ENCODE data around the gene SYNE2.
"Not testable (repeated sequence)": the region's sequence is repeated elsewhere in the genome, so short reads cannot be mapped to it uniquely, and the experiment has no call there.

DNA sequence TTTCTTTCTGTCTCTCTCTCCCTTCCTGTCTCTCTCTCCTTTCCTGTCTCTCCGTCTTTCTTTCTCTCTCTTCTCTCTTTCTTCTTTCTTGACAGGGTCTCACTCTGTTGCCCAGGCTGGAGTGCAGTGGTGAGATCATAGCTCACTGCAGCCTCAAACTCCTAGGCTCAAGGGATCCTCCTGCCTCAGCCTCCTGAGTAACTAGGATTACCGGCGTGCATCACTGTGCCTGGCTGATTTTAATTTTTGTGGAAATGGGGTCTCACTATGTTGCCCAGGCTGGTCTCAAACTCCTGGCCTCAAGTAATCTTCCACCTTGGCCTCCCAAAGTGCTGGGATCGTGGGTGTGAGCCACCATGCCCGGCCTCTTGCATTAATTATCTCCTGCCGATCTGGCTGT is 358.1 kb downstream of the SYNE2 start:
- TF ChIP-seq, protein P1, sequence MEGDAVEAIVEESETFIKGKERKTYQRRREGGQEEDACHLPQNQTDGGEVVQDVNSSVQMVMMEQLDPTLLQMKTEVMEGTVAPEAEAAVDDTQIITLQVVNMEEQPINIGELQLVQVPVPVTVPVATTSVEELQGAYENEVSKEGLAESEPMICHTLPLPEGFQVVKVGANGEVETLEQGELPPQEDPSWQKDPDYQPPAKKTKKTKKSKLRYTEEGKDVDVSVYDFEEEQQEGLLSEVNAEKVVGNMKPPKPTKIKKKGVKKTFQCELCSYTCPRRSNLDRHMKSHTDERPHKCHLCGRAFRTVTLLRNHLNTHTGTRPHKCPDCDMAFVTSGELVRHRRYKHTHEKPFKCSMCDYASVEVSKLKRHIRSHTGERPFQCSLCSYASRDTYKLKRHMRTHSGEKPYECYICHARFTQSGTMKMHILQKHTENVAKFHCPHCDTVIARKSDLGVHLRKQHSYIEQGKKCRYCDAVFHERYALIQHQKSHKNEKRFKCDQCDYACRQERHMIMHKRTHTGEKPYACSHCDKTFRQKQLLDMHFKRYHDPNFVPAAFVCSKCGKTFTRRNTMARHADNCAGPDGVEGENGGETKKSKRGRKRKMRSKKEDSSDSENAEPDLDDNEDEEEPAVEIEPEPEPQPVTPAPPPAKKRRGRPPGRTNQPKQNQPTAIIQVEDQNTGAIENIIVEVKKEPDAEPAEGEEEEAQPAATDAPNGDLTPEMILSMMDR (IDR thresholded peaks at IDR 0.05; ENCODE audit: low read depth, low read length): not testable (repeated sequence)
- TF ChIP-seq POLR2A (IDR thresholded peaks at IDR 0.05; ENCODE audit: extremely low read depth, insufficient read length): not testable (repeated sequence)

All from NB4 (cell line).